GM18868 (cell line): ENCODE results near the gene GUF1.
"Not testable (repeated sequence)": the region's sequence is repeated elsewhere in the genome, so short reads cannot be mapped to it uniquely, and the experiment has no call there.

ENCODE experiments used
- ATAC-seq: cut with Tn5 transposase; IDR thresholded peaks from one replicate; pipeline ENCODE4 v1.9.1; 2021; ENCODE audit warnings: mild to moderate bottlenecking, moderate library complexity; ENCODE audit not compliant: unreplicated experiment

GUF1 gene

DNA sequence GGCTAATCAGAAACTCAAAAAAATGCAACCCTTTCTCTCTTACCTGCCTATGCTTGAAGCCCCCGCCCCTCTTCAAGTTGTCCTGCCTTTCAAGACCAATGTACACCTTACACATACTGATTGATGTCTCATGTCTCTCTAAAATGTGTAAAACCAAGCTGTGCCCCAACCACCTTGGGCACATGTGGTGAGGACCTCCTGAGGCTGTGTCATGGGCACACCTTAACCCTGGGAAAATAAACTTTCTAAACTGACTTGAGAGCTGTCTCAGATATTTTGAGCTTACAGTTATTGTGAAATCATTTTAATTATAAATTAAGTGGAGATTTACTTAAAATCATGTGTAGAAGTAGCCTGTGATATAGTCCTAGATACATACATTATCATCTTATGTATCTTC is 22.2 kb downstream of the GUF1 start:
- no peak for ATAC-seq

DNA sequence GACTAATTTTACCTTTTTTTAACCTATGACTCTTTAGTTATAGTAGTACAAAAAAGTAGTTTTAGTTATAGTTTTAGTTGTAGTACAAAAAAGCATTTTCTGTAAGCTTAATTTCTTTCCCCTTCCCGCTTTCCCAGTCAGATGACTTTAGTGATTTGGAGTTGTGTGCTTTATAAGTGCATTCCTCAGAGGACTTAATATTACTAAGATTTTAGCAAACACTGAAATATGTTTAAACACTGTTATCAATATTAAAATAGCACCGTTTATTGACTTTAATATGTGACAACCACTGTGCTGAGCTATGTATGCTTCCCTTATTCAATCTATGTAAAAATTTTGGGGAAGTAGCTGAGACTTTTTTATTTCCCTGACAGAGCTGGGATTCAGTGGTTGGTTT is 22.8 kb downstream of the GUF1 start:
- ATAC-seq, result no peak

DNA sequence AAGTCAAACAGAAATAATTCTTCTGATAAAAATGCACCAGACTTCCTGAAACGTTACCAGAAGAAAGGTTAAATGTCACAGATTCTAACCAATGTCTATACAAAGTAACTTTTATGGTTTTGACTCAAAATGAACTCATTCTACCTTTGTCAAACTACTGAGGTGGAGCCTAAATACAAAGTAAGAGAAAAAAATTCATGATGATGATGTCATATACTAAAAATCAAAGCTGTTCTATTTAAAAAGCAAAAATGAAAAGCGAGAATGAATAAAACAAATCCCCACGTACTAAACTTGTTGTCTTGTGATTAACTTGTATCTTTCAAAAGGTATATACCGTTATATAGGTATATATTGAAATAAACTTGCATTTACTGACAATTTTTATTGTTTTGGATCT is 26.5 kb downstream of the GUF1 start:
- no peak for ATAC-seq

DNA sequence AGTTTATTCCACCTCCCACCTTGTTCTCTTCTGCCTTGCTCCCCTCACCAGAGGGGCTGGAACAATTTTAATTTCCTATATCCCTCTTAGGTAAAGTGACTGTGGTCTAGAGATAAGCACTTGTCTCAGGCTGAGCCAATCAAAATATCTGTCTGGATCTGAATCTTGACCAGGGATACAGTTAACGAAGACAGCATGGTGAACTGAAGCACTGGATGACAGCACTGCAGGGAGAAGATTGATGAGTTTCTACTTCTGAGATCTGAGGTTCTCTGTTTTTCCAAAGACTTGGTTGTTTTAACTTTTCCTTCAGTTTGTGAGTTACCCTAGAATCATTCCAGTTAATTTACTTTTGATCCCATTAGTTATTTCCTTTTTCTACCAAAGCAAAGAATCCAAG is 34.9 kb downstream of the GUF1 start:
- no peak for ATAC-seq

- no peak for ATAC-seq
Observed at GRCh38 chr4:44716597-44716996, 38.4 kb downstream of the GUF1 start.

- ATAC-seq, result no peak
Observed at GRCh38 chr4:44720371-44720770, 42.2 kb downstream of the GUF1 start.

DNA sequence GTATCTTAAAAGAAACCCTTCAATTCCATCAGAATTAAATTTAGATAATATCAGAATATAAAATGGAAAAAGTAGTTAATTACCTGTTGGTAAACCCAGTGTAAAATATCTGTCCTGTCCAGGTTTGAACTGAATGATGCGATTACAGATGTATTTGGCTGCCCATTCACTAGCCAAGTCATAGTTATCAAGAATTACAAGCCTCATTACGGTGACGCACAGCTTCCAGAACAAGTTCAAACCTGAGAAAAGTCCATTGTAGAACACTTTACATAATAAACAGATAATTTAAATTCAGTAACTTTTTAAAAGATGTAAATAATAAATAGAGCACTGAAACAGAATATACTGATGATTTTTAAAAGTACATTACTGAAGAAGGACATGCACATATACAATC is 43.8 kb downstream of the GUF1 start:
- ATAC-seq, result no peak

DNA sequence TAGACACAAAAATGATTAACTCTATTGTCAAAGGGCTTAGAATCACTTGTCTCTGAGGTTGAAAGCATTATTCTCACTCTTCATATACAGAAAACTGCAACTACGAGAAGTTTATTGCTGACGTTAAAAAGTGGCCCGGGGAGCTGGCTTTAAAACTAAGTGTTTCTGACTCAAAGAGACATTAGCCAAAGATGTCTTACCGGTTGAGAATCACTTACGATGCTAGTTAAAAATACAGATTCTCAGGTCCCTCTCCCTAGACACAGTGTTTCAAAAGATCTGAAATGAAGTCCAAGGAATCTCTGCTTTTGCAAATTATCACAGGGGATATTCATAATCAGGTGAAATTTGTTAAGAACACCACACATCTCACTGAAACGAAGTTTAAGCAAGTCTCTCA is 46.9 kb downstream of the GUF1 start:
- no peak for ATAC-seq

DNA sequence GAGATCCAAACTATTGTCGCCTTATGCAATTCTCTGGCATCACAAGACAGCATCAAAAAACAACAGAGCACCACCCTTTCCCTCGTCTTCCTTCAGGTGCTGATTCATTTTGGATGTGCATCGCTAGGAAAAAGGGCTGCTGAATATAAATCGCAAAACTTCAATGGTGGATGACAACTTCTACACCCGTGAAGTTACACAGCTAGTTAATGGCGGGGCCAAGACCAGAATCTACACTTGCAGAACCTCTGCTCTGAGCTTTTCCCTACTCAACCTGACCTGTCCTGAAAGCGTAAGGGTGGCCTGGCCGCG is 47.5 kb downstream of the GUF1 start:
- no peak for ATAC-seq

GRCh38 chr4:44726038-44726871 is 48.0 kb downstream of the GUF1 start, which contains the start of gene GNPDA2:
Gene GNPDA2, minus strand, starts transcription at chr4:44726556. Its CDS starts 4,349 bp downstream, at chr4:44722207.
- ATAC-seq, result peak; percentile 91

- no peak for ATAC-seq
Observed at GRCh38 chr4:44727471-44727870, 49.3 kb downstream of the GUF1 start.

GRCh38 chr4:44728694-44729093 is 50.5 kb downstream of the GUF1 start:
- ATAC-seq, result not testable (repeated sequence)

DNA sequence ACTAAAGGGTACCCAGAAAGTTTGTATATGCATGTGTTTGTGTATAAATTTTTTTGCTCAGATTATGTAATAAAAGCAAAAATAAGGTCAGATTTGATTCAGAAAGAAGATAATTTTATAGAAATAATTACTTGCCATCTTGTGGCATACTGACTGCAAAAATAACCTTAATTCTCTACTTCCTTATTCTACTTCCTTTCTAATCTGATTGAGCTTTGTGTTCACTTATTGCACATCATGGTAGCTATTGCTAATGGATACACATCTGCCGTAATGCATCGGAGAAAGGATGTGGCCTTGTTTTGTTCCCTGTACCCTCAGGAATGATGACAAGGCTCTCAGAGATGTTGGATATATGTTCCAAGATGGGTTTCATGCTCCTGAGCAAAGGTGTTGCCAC is 58.7 kb downstream of the GUF1 start:
- no peak for ATAC-seq

- ATAC-seq, result no peak
Observed at GRCh38 chr4:44738615-44739014, 60.4 kb downstream of the GUF1 start.

- ATAC-seq, result no peak
Observed at GRCh38 chr4:44740201-44740600, 62.0 kb downstream of the GUF1 start.
